DMS 273 treated with DMSO at 0.1 percent for 48 hours (cell line): ENCODE measurements around the gene HOXC13.

ENCODE experiments used
- DNase-seq: peaks from one replicate; lab custom pipeline; 2025; lab: John Stamatoyannopoulos, UW

HOXC13 gene, protein sequence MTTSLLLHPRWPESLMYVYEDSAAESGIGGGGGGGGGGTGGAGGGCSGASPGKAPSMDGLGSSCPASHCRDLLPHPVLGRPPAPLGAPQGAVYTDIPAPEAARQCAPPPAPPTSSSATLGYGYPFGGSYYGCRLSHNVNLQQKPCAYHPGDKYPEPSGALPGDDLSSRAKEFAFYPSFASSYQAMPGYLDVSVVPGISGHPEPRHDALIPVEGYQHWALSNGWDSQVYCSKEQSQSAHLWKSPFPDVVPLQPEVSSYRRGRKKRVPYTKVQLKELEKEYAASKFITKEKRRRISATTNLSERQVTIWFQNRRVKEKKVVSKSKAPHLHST

DNA sequence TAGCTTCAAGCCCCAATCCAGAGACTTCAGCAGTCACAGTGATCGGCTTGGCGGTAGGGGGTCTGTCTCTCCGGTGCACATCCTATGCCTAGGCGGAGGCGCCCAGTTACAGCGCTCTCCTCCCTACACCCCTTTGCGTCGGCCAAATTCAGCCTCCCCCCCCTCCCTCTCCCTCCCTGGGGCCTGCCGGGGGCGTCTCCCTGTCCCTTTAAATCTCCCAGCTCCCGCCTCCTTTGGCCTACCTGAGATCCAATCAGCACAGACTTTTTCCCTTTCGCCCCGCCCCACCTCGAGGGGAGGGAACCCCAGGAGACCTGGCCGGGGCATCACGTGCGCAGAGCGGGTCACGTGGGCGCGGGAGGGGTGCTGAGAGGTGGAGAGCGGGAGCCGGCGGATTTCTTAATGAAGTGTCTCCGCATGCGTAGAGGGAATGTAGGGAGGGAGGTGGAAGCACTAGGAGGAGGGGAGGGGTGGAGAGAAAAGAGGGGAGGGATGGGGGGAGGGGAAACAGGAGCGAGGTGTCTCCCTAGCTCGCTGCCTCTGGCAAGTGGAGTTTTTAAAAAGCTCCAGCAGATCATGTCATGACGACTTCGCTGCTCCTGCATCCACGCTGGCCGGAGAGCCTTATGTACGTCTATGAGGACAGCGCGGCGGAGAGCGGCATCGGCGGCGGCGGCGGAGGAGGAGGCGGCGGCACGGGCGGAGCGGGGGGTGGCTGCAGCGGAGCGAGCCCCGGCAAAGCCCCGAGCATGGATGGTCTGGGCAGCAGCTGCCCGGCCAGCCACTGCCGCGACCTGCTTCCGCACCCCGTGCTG, at the start of gene HOXC13:
TSS of gene HOXC13 (plus strand) at position 506 of the 815 bp plus-strand sequence. CDS start at position 582, 76 bp downstream.
- peak; percentile 91 for DNase-seq

GRCh38 chr12:53890081-53890480, 48.5 kb upstream of the HOXC13 start:
- DNase-seq = no peak

GRCh38 chr12:53892762-53893395, 45.8 kb upstream of the HOXC13 start:
- DNase-seq = no peak

- DNase-seq = no peak
Observed at GRCh38 chr12:53899230-53899629, 39.4 kb upstream of the HOXC13 start.

DNA sequence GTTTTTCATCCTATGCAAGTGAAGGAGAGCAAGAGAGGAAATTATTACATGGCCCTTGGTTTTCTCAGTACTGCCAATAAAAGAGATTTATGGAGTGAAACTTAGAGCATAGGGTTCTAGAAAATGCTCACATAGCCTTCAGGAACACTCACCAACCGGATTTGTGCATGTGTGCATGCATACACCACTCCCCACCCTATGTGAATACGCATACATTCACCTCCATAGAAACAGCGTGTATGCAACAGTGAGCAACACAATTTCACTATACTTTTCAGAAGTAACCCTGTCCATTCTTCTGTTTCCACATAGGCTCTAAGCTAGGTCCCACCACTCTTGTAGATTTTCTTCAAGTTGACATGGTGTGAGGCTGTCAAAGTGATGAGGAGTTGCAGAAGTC, 31.5 kb upstream of the HOXC13 start:
- DNase-seq = no peak

GRCh38 chr12:53916788-53917655, 21.6 kb upstream of the HOXC13 start:
- no peak for DNase-seq

DNA sequence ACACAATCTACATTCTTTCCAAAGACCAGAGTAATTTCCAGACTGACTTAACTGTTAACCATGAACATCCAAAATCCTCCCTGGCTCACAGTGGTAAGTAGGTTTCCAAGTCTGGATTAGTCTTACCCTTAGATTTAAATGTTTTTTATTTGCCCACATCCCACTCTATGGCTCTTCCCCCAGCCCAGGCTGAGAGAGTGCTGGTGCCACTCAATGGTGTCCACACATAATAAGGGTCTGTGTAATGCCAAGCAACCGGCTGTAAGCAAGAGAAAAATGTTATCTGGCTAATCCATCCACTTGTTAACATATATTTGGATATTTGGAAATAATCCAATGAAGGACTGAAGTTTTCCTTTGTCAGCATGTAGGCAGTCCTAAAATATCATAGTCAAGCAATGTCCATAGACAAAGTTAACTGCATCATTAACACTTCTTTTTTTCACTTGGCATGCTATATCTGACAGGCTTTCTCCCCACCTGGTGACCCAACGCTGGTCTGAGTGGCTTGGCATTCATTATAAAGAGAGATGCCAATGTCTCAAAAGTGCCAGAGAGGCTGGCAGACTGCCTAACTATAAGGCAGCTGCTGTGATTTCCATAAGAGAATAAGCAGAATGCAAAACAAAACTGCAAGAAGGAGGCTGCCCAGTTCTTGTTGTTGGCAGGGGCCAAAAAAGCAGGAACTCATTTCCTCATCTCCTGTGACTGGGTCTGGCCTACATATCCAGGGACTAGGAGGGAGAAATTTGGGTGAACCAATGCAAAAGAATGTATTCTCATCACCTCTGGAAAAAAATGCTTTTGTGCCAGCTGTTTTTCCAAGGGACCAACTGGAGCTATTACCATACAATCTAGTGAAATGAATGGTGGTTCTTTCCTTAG, 13.9 kb upstream of the HOXC13 start:
- no peak for DNase-seq

- no peak for DNase-seq
Observed at GRCh38 chr12:53927220-53928029, 11.2 kb upstream of the HOXC13 start.

DNA sequence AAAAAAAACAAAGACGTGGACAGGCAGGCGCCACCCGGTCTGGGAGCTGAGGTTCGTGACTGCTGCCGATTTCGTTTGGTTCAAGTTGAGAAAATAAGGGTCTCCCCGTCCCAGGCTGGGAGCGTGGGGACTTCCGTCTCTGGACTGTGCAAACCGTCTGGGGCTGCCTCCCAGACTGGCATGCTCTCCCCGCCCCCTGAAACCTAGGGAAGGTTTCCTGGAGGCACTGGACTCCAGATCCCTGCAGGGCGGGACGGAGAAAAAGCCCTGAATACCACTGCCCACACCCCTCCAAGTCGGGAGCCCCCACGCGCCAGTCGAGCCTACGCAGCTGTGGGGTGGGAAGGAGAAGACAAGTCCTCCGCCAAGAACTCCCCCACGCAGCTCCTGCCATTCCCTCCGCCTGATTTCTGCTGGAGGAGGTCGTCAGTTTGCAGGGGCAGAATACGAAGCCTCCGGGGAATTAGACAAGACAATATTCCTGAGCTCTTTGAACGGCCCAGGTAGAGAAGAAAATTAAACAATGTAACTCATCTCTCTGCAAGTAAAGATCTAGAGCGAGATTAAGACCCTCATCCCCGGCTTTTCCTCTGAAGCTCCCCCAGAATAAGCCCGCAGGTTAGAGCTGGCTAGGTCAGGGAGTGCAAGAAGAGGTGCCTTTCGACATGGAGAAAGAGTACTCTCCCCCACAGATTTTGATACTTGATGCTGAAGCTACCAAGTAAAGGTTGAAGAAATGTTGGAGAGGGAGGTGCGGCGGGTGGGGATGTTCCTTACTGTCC, 10.4 kb upstream of the HOXC13 start:
- DNase-seq = no peak

GRCh38 chr12:53929527-53929926, 9.1 kb upstream of the HOXC13 start:
- DNase-seq = no peak

GRCh38 chr12:53930591-53931255, 7.9 kb upstream of the HOXC13 start:
- no peak for DNase-seq

DNA sequence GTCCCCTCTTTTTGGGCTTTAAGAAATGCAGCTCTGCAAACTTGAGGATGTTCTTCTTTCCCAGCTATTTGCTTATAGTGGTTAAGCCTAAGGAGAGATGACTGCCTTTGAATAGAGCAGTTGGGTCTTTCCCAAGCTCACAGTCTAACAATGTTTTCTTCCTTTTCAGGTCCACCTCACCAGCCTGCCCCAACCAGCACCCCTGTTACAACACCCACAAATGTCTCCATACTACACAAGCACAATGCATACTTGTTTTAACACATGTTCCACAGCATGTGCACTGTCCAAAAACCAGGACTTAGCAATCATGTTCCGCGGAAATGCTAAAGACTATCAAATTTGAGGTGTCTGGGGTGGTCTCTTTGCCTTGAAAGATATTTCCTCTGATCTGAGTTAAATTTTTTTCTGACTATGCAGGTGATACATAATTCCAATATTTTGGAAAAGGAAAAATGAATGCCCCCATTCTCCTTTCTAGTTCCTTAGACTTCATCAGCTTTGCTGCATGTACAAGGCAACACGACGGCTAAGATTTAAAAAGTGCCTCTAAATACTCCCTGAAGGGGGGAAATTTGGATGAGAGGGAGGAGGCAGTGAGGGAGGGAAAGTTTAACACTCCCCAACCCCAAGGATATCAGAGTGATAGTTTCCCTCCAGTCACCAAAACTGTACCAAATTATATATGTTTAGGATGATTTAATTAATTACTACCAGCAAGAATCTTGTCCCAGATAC, 6.6 kb upstream of the HOXC13 start:
- no peak for DNase-seq

- no peak for DNase-seq
Observed at GRCh38 chr12:53932915-53933314, 5.7 kb upstream of the HOXC13 start.

DNA sequence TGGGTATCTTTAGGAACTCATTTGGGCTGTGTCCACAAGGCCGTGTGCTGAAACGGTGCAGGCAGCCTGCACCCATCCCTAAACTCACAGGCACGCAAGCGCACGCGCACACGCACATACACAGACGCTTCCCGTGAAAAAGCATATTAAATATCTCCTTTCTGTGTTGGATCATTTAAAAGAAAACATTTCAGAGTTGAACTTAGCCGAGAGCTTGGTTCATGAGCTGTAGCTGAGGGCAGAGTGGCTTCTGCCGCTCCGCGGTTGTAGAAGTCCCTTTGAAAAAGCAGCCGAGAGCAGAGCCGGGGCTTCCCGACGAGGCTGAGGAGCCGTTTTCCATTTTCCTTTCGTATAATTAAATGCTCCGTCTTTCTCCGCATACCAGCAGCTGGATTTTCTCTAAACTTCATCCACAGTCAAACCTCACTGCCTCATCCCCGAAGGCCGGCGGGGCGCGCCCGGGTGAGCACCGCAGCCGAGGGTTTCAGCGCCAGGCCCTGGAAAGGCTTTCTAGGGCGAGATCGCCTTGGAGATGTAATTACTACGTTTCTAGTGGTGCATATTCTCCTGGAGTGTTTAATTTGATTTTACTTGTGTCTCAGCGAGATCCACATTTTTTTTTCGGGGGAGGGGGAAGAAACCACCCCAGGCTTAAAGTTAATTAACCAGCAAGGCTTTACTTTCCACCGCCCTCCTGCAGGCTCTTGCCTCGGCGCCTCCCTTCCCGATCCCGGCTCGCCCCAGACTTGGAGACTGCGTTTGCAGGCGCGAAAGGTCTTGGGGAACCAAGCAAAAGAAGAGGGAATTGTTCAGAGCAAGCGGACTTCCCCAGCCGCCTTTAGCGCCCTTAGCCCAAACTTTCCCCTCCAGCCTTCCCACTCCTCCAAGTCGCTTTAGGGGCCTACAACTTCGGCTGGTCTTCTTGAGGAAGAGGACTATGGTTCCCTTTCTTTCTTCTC, 3.0 kb upstream of the HOXC13 start:
- no peak for DNase-seq

DNA sequence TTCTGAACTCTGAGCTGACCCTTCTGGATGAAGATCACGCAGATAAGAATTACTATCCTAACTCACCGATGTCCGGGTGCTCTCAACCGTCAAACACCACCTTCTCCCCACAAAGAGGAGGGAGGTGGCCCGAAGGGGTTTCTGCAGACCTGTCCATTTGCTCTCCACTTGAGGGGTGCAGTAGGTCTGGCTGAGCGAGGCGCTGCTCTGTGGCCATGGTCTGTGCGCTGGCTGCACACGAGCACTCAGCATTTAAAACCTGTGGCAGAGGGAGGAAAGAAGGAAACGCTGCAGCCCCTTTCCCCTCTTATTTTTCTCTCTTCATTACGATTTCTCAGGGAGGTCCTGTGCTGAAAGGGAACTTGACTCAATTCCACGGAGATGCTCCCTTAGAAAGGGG, 1.5 kb upstream of the HOXC13 start:
- no peak for DNase-seq

GRCh38 chr12:53937596-53938325, 870 bp upstream of the HOXC13 start:
- no peak for DNase-seq
